H9 (cell line): ENCODE results near the gene CACNA1F. TPM values are rescaled to one million over a fixed set of nuclear protein-coding genes. Genes with fewer than 3 reads are reported as not detected.

Source experiments
- DNase-seq: peaks from one replicate; pipeline ENCODE4 v3.0.0-alpha.2; 2017
- H2AFZ ChIP-seq: one replicate; pipeline ENCODE4 v1.6.1; 2013; ENCODE audit warnings: mild to moderate bottlenecking, low read length, control low read depth, moderate library complexity
- H2AK5ac ChIP-seq: 2 replicates; pipeline ENCODE4 v1.6.1; 2013; ENCODE audit warnings: low read length, control low read depth, mixed read lengths; ENCODE audit not compliant: insufficient read length
- H2BK120ac ChIP-seq: one replicate; pipeline ENCODE4 v1.6.1; 2013; ENCODE audit warnings: low read depth, mild to moderate bottlenecking, low read length, control low read depth, inconsistent platforms; ENCODE audit not compliant: poor library complexity, severe bottlenecking
- H2BK12ac ChIP-seq: 2 replicates; pipeline ENCODE4 v1.6.1; 2013; ENCODE audit warnings: low read length, control low read depth, mixed read lengths, low read depth; ENCODE audit not compliant: insufficient read length
- H2BK15ac ChIP-seq: 2 replicates; pipeline ENCODE4 v1.6.1; 2013; ENCODE audit warnings: low read depth, low read length, control low read depth
- H2BK20ac ChIP-seq: one replicate; pipeline ENCODE4 v1.6.1; 2013; ENCODE audit warnings: low read depth, mild to moderate bottlenecking, low read length, control low read depth, inconsistent platforms; ENCODE audit not compliant: poor library complexity, severe bottlenecking
- H2BK5ac ChIP-seq: 2 replicates; pipeline ENCODE4 v1.6.1; 2013; ENCODE audit warnings: low read length, control low read depth, mixed read lengths; ENCODE audit not compliant: insufficient read length
- H3K14ac ChIP-seq: 2 replicates; pipeline ENCODE4 v1.6.1; 2013; ENCODE audit warnings: low read length, control low read depth; ENCODE audit not compliant: insufficient read depth
- H3K18ac ChIP-seq: 2 replicates; pipeline ENCODE4 v1.6.1; 2013; ENCODE audit warnings: low read depth, mild to moderate bottlenecking, mixed read lengths, low read length, control low read depth; ENCODE audit not compliant: insufficient read length
- H3K23ac ChIP-seq: 2 replicates; pipeline ENCODE4 v1.6.1; 2013; ENCODE audit warnings: low read length, control low read depth, mixed read lengths, low read depth; ENCODE audit not compliant: insufficient read length
- H3K23me2 ChIP-seq: 2 replicates; pipeline ENCODE4 v1.6.1; 2013; ENCODE audit warnings: low read depth, mild to moderate bottlenecking, mixed read lengths, low read length, control low read depth; ENCODE audit not compliant: insufficient read length, poor library complexity, severe bottlenecking
- H3K27ac ChIP-seq: 2 replicates; pipeline ENCODE4 v1.5.1; 2013; ENCODE audit warnings: low read length, control low read depth, mixed read lengths, low read depth; ENCODE audit not compliant: insufficient read length
- H3K27me3 ChIP-seq: 2 replicates; pipeline ENCODE4 v1.6.1; 2013; ENCODE audit warnings: low read length, control low read depth, inconsistent platforms; ENCODE audit not compliant: insufficient read depth
- H3K4ac ChIP-seq: 2 replicates; pipeline ENCODE4 v1.6.1; 2013; ENCODE audit warnings: low read depth, mild to moderate bottlenecking, control low read depth, inconsistent platforms, low read length, moderate library complexity
- H3K4me1 ChIP-seq: 2 replicates; pipeline ENCODE4 v1.6.1; 2013; ENCODE audit warnings: low read length, control low read depth, inconsistent platforms; ENCODE audit not compliant: insufficient read depth
- H3K4me2 ChIP-seq: 2 replicates; pipeline ENCODE4 v1.6.1; 2013; ENCODE audit warnings: low read length, control low read depth, mixed read lengths; ENCODE audit not compliant: insufficient read length, insufficient read depth
- H3K56ac ChIP-seq: 2 replicates; pipeline ENCODE4 v1.6.1; 2013; ENCODE audit warnings: low read depth, mild to moderate bottlenecking, mixed read lengths, low read length, control low read depth; ENCODE audit not compliant: insufficient read length
- H3K79me1 ChIP-seq: 2 replicates; pipeline ENCODE4 v1.6.1; 2013; ENCODE audit warnings: low read depth, mild to moderate bottlenecking, moderate library complexity, low read length, control low read depth, inconsistent platforms; ENCODE audit not compliant: insufficient read depth, poor library complexity, severe bottlenecking
- H3K79me2 ChIP-seq: 2 replicates; pipeline ENCODE4 v1.6.1; 2013; ENCODE audit warnings: low read length, control low read depth, inconsistent platforms; ENCODE audit not compliant: insufficient read depth
- H3K9ac ChIP-seq: 2 replicates; pipeline ENCODE4 v1.6.1; 2013; ENCODE audit warnings: low read length, control low read depth, mixed read lengths; ENCODE audit not compliant: insufficient read length; ENCODE audit errors: extremely low read depth
- H3K9me3 ChIP-seq: one replicate; pipeline ENCODE4 v1.6.1; 2013; ENCODE audit warnings: low read depth, low read length, inconsistent platforms; ENCODE audit not compliant: control insufficient read depth
- H3T11ph ChIP-seq: one replicate; pipeline ENCODE4 v1.6.1; 2013; ENCODE audit warnings: mild to moderate bottlenecking, low read length, control low read depth, inconsistent platforms
- H4K20me1 ChIP-seq: one replicate; pipeline ENCODE4 v1.6.1; 2013; ENCODE audit not compliant: control insufficient read depth, insufficient read length, insufficient read depth
- H4K5ac ChIP-seq: 2 replicates; pipeline ENCODE4 v1.6.1; 2013; ENCODE audit warnings: low read depth, mild to moderate bottlenecking, mixed read lengths, low read length, control low read depth; ENCODE audit not compliant: insufficient read length
- H4K8ac ChIP-seq: replicated peaks from 2 replicates; pipeline ENCODE4 v1.6.1; 2013; ENCODE audit warnings: low read length, control low read depth, mixed read lengths, low read depth; ENCODE audit not compliant: insufficient read length
- H4K91ac ChIP-seq: 2 replicates; pipeline ENCODE4 v1.6.1; 2013; ENCODE audit warnings: low read depth, mild to moderate bottlenecking, moderate library complexity, mixed read lengths, low read length, control low read depth; ENCODE audit not compliant: insufficient read length
- H3K27ac Mint-ChIP-seq, 3 experiments: 2 replicates in 2 of 3; 3 replicates in 1 of 3; pipeline ENCODE4 v1.8.0; 2020 to 2021; ENCODE audit warnings: mixed read lengths in 3 of 3, mild to moderate bottlenecking in 1 of 3, moderate library complexity in 1 of 3
- H3K27me3 Mint-ChIP-seq: 2 replicates; pipeline ENCODE4 v1.8.0; 2021; ENCODE audit warnings: low read depth, mild to moderate bottlenecking, moderate library complexity, mixed read lengths
- H3K36me3 Mint-ChIP-seq, 3 experiments: 2 replicates in 2 of 3; 3 replicates in 1 of 3; pipeline ENCODE4 v1.8.0; 2020 to 2021; ENCODE audit warnings: low read depth in 3 of 3, mixed read lengths in 3 of 3; ENCODE audit not compliant: insufficient read depth in 1 of 3
- H3K4me1 Mint-ChIP-seq, 2 experiments: 2 replicates each; pipeline ENCODE4 v1.8.0; 2020; ENCODE audit warnings: mixed read lengths in 2 of 2
- H3K4me3 Mint-ChIP-seq, 2 experiments: 2 replicates in 1 of 2; 3 replicates in 1 of 2; pipeline ENCODE4 v1.8.0; 2020 to 2021; ENCODE audit warnings: mild to moderate bottlenecking in 2 of 2, mixed read lengths in 2 of 2, moderate library complexity in 1 of 2
- H3K9me3 Mint-ChIP-seq, 2 experiments: 2 replicates in 1 of 2; 3 replicates in 1 of 2; pipeline ENCODE4 v1.8.0; 2020; ENCODE audit warnings: mild to moderate bottlenecking in 2 of 2, mixed read lengths in 2 of 2, moderate library complexity in 1 of 2
- WGBS: extraction: QIAGEN DNeasy Blood & Tissue Kit; methylation state at CpG from one replicate; pipeline ENCODE4 v1.1.7; 2013; ENCODE audit warnings: missing lambda C conversion rate, low lambda C conversion rate, mixed read lengths; ENCODE audit not compliant: insufficient read length; ENCODE audit errors: extremely low coverage; 5-methylcytosine and 5-hydroxymethylcytosine counted together
- total RNA-seq: library from RNA; stranded (reverse); gene quantifications from 2 replicates; pipeline ENCODE4 v1.2.1, GENCODE V29; 2021
- TF ChIP-seq, protein P1 (sequence below): fragments of 200-600 bp; sonication (generic); conservative IDR thresholded peaks from 3 replicates; pipeline ENCODE4 v1.8.0; 2021; ENCODE audit warnings: antibody characterized with exemption, mild to moderate bottlenecking

The CACNA1F gene
- total RNA-seq, 1 experiment from 2014 or later = 1.4 TPM

DNA sequence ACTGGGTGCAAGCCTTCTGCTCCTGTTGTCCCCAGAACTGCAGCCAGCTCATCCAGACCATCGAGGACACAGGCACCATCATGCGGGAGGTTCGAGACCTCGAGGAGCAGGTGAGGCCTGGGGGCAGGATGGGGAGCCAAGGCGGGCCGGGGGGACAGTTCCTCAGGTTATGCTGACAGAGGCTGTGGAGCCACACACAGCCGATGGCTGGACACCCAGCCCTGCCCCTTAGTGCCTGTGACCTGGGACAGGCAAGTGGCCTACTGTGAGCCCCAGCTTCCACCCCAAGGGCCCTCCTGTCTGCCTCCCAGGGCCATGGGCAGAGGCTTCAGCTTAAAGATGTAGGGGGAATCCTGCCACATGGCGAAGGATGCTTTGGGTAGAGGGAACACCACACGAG lies 16.5 kb upstream of the CACNA1F start:
- Histone ChIP-seq H2BK12ac (no peak overlapping the region), H2BK5ac (no peak overlapping the region)
- TF ChIP-seq, protein P1, sequence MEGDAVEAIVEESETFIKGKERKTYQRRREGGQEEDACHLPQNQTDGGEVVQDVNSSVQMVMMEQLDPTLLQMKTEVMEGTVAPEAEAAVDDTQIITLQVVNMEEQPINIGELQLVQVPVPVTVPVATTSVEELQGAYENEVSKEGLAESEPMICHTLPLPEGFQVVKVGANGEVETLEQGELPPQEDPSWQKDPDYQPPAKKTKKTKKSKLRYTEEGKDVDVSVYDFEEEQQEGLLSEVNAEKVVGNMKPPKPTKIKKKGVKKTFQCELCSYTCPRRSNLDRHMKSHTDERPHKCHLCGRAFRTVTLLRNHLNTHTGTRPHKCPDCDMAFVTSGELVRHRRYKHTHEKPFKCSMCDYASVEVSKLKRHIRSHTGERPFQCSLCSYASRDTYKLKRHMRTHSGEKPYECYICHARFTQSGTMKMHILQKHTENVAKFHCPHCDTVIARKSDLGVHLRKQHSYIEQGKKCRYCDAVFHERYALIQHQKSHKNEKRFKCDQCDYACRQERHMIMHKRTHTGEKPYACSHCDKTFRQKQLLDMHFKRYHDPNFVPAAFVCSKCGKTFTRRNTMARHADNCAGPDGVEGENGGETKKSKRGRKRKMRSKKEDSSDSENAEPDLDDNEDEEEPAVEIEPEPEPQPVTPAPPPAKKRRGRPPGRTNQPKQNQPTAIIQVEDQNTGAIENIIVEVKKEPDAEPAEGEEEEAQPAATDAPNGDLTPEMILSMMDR = no peak

More for the DNA sequence above, 16.5 kb upstream of the CACNA1F start:
- Histone ChIP-seq H2AK5ac (no peak overlapping the region), H2BK20ac (no peak overlapping the region), H4K91ac (no peak overlapping the region), H3T11ph (no peak overlapping the region), H3K9ac (no peak overlapping the region), H3K18ac (no peak overlapping the region), H3K9me3 (peaks cover 27% of the 10 kb centered on the region), H3K23me2 (no peaks in the 10 kb centered on the region), H2BK120ac (no peak overlapping the region), H3K79me1 (no peaks in the 10 kb centered on the region), H2AFZ (no peak overlapping the region), H3K4ac (no peak overlapping the region), H3K79me2 (no peaks in the 10 kb centered on the region), H3K27ac (no peak overlapping the region), H3K27me3 (no peaks in the 10 kb centered on the region), H3K14ac (no peak overlapping the region), H3K23ac (no peak overlapping the region), H3K4me1 (no peaks in the 10 kb centered on the region), H3K4me2 (no peak overlapping the region), H2BK15ac (no peak overlapping the region), H4K20me1 (no peaks in the 10 kb centered on the region), H3K56ac (no peak overlapping the region), H4K5ac (no peak overlapping the region), H4K8ac (no peak overlapping the region)
- no peak overlapping the region for H3K4me3 Mint-ChIP-seq
- H3K4me1 Mint-ChIP-seq = no peaks in the 10 kb centered on the region
- no peak overlapping the region for H3K27ac Mint-ChIP-seq
- H3K36me3 Mint-ChIP-seq = peaks cover 12 to 40% (median 18%) of the 10 kb centered on the region in 3 experiments
- WGBS = no CpG with 5 or more reads among the region's 9 CpGs
- no peak for DNase-seq
- peaks cover 66 to 80% of the 10 kb centered on the region in 2 experiments for H3K9me3 Mint-ChIP-seq
- H3K27me3 Mint-ChIP-seq = no peaks in the 10 kb centered on the region; the same call in 1 of the 2 replicates
